Anterior cingulate cortex (tissue), 58 donors: ENCODE measurements around the gene INHBE.

ENCODE experiments used
- DNase-seq, 58 donors: peaks; one replicate each; lab custom pipeline; 2025; lab: John Stamatoyannopoulos, UW

Gene INHBE

GRCh38 chr12:57459750-57460467 is 4.8 kb downstream of the INHBE start, which contains the start of gene GLI1:
TSS of gene GLI1 (plus strand) at chr12:57459785. CDS start at chr12:57463692, 3,907 bp downstream.
- DNase-seq, result peak in 4 of 58 donors; percentile 16 to 56 (median 36)

DNA sequence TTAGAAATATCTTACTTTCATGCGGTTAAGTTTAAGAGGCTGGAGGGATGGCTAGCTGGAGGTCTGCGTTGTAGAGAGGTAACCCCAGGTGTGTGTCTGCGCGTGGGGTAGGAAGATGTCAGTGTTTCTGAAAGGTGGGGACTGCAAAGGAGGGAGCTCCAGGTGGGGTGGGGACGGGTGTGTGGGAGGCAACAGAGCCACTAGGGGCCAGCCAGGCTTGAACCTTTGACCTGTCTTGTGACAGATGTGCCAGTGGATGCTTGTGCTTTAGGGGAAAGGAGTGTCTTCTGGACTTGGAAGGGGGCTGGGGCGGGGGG is 5.3 kb downstream of the INHBE start:
- no peak for DNase-seq

- no peak for DNase-seq
Measured at GRCh38 chr12:57460841-57461275, 5.8 kb downstream of the INHBE start.

GRCh38 chr12:57461276-57461916 is 6.3 kb downstream of the INHBE start:
- peak in 25 of 58 donors; percentile 14 to 62 (median 27) for DNase-seq

- no peak for DNase-seq
Measured at GRCh38 chr12:57461917-57462250, 6.8 kb downstream of the INHBE start.

DNA sequence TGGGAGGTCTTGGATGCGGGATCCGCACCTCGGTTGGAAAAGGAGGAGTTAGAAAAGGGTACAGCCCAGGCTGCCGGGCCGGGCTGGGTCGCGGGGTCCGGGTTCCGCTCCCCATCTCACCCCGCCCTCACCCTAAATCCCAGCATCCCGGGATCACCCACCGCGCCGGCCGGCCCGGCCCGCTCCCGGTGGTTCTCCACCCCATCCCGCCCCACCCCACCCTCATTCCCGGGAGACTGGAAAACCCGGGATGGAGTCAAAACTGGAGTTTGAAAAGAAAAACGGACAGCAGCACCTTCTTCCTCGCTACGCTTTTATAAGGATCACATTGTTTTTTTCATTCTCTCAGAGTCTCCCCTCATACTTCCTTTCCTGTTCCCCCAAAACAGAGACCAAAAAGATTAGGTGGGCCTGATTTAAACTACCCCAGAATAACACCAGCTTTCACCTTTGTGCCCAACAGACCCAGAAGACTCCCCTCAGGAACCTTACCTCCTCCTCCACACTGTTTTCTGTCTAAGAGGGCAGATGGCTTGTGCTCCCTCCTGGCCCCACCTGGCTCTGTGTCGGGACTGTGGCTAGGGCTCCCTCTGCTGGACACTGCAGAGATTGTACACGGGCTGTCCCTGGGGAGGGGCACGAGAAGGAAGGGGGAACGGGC is 7.3 kb downstream of the INHBE start:
- peak in 54 of 58 donors; percentile 16 to 85 (median 58) for DNase-seq

- no peak for DNase-seq
Measured at GRCh38 chr12:57462912-57463253, 7.8 kb downstream of the INHBE start.

GRCh38 chr12:57464569-57464968 is 9.5 kb downstream of the INHBE start:
- DNase-seq, result no peak

DNA sequence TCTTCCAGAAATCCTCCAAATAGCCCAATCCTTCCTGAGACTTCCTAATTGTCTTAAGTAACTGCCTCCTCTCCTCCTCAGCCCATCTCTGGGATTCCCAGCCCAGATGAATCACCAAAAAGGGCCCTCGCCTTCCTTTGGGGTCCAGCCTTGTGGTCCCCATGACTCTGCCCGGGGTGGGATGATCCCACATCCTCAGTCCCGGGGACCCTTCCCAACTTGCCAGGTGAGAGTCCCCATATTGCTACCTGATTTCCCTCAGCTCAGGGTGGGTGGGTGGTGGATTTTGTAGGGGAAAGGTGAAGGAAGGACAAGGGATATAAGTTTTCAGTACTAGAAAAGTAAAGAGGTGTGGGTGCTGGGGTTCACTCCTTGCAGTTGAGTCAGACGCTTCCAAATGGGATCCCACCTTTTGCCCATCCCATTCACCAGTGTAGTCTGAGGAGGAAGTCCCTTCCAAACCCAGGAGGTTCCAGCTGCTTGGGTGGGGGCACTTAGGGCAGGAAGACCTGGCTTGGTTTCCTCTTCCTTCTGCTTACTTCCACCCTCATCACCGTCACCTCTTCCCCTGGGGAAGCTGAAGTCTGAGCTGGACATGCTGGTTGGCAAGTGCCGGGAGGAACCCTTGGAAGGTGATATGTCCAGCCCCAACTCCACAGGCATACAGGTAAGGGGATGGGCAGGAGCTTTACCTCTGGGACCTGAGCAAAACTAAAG is 10.1 kb downstream of the INHBE start:
- no peak for DNase-seq

- DNase-seq, result no peak
Measured at GRCh38 chr12:57465747-57466505, 10.8 kb downstream of the INHBE start.

- DNase-seq, result no peak
Measured at GRCh38 chr12:57467212-57467874, 12.2 kb downstream of the INHBE start.

- no peak for DNase-seq
Measured at GRCh38 chr12:57467915-57468314, 12.8 kb downstream of the INHBE start.

GRCh38 chr12:57469296-57470164 is 14.4 kb downstream of the INHBE start:
- no peak for DNase-seq

DNA sequence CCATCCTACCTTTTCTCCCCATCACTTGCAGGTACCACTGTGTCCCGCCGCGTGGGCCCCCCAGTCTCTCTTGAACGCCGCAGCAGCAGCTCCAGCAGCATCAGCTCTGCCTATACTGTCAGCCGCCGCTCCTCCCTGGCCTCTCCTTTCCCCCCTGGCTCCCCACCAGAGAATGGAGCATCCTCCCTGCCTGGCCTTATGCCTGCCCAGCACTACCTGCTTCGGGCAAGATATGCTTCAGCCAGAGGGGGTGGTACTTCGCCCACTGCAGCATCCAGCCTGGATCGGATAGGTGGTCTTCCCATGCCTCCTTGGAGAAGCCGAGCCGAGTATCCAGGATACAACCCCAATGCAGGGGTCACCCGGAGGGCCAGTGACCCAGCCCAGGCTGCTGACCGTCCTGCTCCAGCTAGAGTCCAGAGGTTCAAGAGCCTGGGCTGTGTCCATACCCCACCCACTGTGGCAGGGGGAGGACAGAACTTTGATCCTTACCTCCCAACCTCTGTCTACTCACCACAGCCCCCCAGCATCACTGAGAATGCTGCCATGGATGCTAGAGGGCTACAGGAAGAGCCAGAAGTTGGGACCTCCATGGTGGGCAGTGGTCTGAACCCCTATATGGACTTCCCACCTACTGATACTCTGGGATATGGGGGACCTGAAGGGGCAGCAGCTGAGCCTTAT is 15.3 kb downstream of the INHBE start:
- DNase-seq, result no peak

DNA sequence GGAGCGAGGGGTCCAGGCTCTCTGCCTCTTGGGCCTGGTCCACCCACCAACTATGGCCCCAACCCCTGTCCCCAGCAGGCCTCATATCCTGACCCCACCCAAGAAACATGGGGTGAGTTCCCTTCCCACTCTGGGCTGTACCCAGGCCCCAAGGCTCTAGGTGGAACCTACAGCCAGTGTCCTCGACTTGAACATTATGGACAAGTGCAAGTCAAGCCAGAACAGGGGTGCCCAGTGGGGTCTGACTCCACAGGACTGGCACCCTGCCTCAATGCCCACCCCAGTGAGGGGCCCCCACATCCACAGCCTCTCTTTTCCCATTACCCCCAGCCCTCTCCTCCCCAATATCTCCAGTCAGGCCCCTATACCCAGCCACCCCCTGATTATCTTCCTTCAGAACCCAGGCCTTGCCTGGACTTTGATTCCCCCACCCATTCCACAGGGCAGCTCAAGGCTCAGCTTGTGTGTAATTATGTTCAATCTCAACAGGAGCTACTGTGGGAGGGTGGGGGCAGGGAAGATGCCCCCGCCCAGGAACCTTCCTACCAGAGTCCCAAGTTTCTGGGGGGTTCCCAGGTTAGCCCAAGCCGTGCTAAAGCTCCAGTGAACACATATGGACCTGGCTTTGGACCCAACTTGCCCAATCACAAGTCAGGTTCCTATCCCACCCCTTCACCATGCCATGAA is 16.0 kb downstream of the INHBE start:
- DNase-seq, result no peak

GRCh38 chr12:57471661-57472060 is 16.6 kb downstream of the INHBE start:
- no peak for DNase-seq

DNA sequence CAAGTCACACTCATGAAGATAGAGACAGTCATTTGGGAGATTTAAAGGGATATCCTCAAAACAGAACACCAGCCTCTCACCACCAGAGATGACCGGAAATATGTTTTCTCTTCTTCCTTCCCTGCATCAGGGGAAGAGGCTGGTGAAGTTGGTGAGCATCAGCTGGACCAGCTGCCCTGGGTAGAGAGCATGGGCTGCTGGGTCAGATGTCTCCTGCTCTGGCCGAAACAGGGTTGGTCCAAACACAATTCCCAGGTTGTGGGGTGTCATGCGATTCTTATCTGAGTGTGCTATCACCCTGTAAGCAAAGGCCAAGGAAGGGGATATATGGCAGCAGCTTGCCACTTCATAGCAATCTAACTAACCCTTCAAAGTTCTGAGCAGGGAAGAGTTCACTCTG is 17.3 kb downstream of the INHBE start:
- DNase-seq, result no peak

GRCh38 chr12:57473392-57473791 is 18.3 kb downstream of the INHBE start:
- DNase-seq, result no peak
